H9 (cell line): ENCODE results near the gene ADNP2. TPM values are rescaled to one million over a fixed set of nuclear protein-coding genes. Genes with fewer than 3 reads are reported as not detected.

ENCODE experiments used
- DNase-seq: peaks from one replicate; pipeline ENCODE4 v3.0.0-alpha.2; 2017
- H2AFZ ChIP-seq: one replicate; pipeline ENCODE4 v1.6.1; 2013; ENCODE audit warnings: mild to moderate bottlenecking, low read length, control low read depth, moderate library complexity
- H2AK5ac ChIP-seq: 2 replicates; pipeline ENCODE4 v1.6.1; 2013; ENCODE audit warnings: low read length, control low read depth, mixed read lengths; ENCODE audit not compliant: insufficient read length
- H2BK120ac ChIP-seq: one replicate; pipeline ENCODE4 v1.6.1; 2013; ENCODE audit warnings: low read depth, mild to moderate bottlenecking, low read length, control low read depth, inconsistent platforms; ENCODE audit not compliant: poor library complexity, severe bottlenecking
- H2BK12ac ChIP-seq: 2 replicates; pipeline ENCODE4 v1.6.1; 2013; ENCODE audit warnings: low read length, control low read depth, mixed read lengths, low read depth; ENCODE audit not compliant: insufficient read length
- H2BK15ac ChIP-seq: 2 replicates; pipeline ENCODE4 v1.6.1; 2013; ENCODE audit warnings: low read depth, low read length, control low read depth
- H2BK20ac ChIP-seq: one replicate; pipeline ENCODE4 v1.6.1; 2013; ENCODE audit warnings: low read depth, mild to moderate bottlenecking, low read length, control low read depth, inconsistent platforms; ENCODE audit not compliant: poor library complexity, severe bottlenecking
- H2BK5ac ChIP-seq: 2 replicates; pipeline ENCODE4 v1.6.1; 2013; ENCODE audit warnings: low read length, control low read depth, mixed read lengths; ENCODE audit not compliant: insufficient read length
- H3K14ac ChIP-seq: 2 replicates; pipeline ENCODE4 v1.6.1; 2013; ENCODE audit warnings: low read length, control low read depth; ENCODE audit not compliant: insufficient read depth
- H3K18ac ChIP-seq: 2 replicates; pipeline ENCODE4 v1.6.1; 2013; ENCODE audit warnings: low read depth, mild to moderate bottlenecking, mixed read lengths, low read length, control low read depth; ENCODE audit not compliant: insufficient read length
- H3K23ac ChIP-seq: 2 replicates; pipeline ENCODE4 v1.6.1; 2013; ENCODE audit warnings: low read length, control low read depth, mixed read lengths, low read depth; ENCODE audit not compliant: insufficient read length
- H3K23me2 ChIP-seq: 2 replicates; pipeline ENCODE4 v1.6.1; 2013; ENCODE audit warnings: low read depth, mild to moderate bottlenecking, mixed read lengths, low read length, control low read depth; ENCODE audit not compliant: insufficient read length, poor library complexity, severe bottlenecking
- H3K27ac ChIP-seq: 2 replicates; pipeline ENCODE4 v1.5.1; 2013; ENCODE audit warnings: low read length, control low read depth, mixed read lengths, low read depth; ENCODE audit not compliant: insufficient read length
- H3K27me3 ChIP-seq: 2 replicates; pipeline ENCODE4 v1.6.1; 2013; ENCODE audit warnings: low read length, control low read depth, inconsistent platforms; ENCODE audit not compliant: insufficient read depth
- H3K4ac ChIP-seq: 2 replicates; pipeline ENCODE4 v1.6.1; 2013; ENCODE audit warnings: low read depth, mild to moderate bottlenecking, control low read depth, inconsistent platforms, low read length, moderate library complexity
- H3K4me1 ChIP-seq: 2 replicates; pipeline ENCODE4 v1.6.1; 2013; ENCODE audit warnings: low read length, control low read depth, inconsistent platforms; ENCODE audit not compliant: insufficient read depth
- H3K4me2 ChIP-seq: 2 replicates; pipeline ENCODE4 v1.6.1; 2013; ENCODE audit warnings: low read length, control low read depth, mixed read lengths; ENCODE audit not compliant: insufficient read length, insufficient read depth
- H3K56ac ChIP-seq: 2 replicates; pipeline ENCODE4 v1.6.1; 2013; ENCODE audit warnings: low read depth, mild to moderate bottlenecking, mixed read lengths, low read length, control low read depth; ENCODE audit not compliant: insufficient read length
- H3K79me1 ChIP-seq: 2 replicates; pipeline ENCODE4 v1.6.1; 2013; ENCODE audit warnings: low read depth, mild to moderate bottlenecking, moderate library complexity, low read length, control low read depth, inconsistent platforms; ENCODE audit not compliant: insufficient read depth, poor library complexity, severe bottlenecking
- H3K79me2 ChIP-seq: 2 replicates; pipeline ENCODE4 v1.6.1; 2013; ENCODE audit warnings: low read length, control low read depth, inconsistent platforms; ENCODE audit not compliant: insufficient read depth
- H3K9ac ChIP-seq: 2 replicates; pipeline ENCODE4 v1.6.1; 2013; ENCODE audit warnings: low read length, control low read depth, mixed read lengths; ENCODE audit not compliant: insufficient read length; ENCODE audit errors: extremely low read depth
- H3K9me3 ChIP-seq: one replicate; pipeline ENCODE4 v1.6.1; 2013; ENCODE audit warnings: low read depth, low read length, inconsistent platforms; ENCODE audit not compliant: control insufficient read depth
- H3T11ph ChIP-seq: one replicate; pipeline ENCODE4 v1.6.1; 2013; ENCODE audit warnings: mild to moderate bottlenecking, low read length, control low read depth, inconsistent platforms
- H4K20me1 ChIP-seq: one replicate; pipeline ENCODE4 v1.6.1; 2013; ENCODE audit not compliant: control insufficient read depth, insufficient read length, insufficient read depth
- H4K5ac ChIP-seq: 2 replicates; pipeline ENCODE4 v1.6.1; 2013; ENCODE audit warnings: low read depth, mild to moderate bottlenecking, mixed read lengths, low read length, control low read depth; ENCODE audit not compliant: insufficient read length
- H4K8ac ChIP-seq: replicated peaks from 2 replicates; pipeline ENCODE4 v1.6.1; 2013; ENCODE audit warnings: low read length, control low read depth, mixed read lengths, low read depth; ENCODE audit not compliant: insufficient read length
- H4K91ac ChIP-seq: 2 replicates; pipeline ENCODE4 v1.6.1; 2013; ENCODE audit warnings: low read depth, mild to moderate bottlenecking, moderate library complexity, mixed read lengths, low read length, control low read depth; ENCODE audit not compliant: insufficient read length
- H3K27ac Mint-ChIP-seq, 3 experiments: 2 replicates in 2 of 3; 3 replicates in 1 of 3; pipeline ENCODE4 v1.8.0; 2020 to 2021; ENCODE audit warnings: mixed read lengths in 3 of 3, mild to moderate bottlenecking in 1 of 3, moderate library complexity in 1 of 3
- H3K27me3 Mint-ChIP-seq: 2 replicates; pipeline ENCODE4 v1.8.0; 2021; ENCODE audit warnings: low read depth, mild to moderate bottlenecking, moderate library complexity, mixed read lengths
- H3K36me3 Mint-ChIP-seq, 3 experiments: 2 replicates in 2 of 3; 3 replicates in 1 of 3; pipeline ENCODE4 v1.8.0; 2020 to 2021; ENCODE audit warnings: low read depth in 3 of 3, mixed read lengths in 3 of 3; ENCODE audit not compliant: insufficient read depth in 1 of 3
- H3K4me1 Mint-ChIP-seq, 2 experiments: 2 replicates each; pipeline ENCODE4 v1.8.0; 2020; ENCODE audit warnings: mixed read lengths in 2 of 2
- H3K4me3 Mint-ChIP-seq, 2 experiments: 2 replicates in 1 of 2; 3 replicates in 1 of 2; pipeline ENCODE4 v1.8.0; 2020 to 2021; ENCODE audit warnings: mild to moderate bottlenecking in 2 of 2, mixed read lengths in 2 of 2, moderate library complexity in 1 of 2
- H3K9me3 Mint-ChIP-seq, 2 experiments: 2 replicates in 1 of 2; 3 replicates in 1 of 2; pipeline ENCODE4 v1.8.0; 2020; ENCODE audit warnings: mild to moderate bottlenecking in 2 of 2, mixed read lengths in 2 of 2, moderate library complexity in 1 of 2
- WGBS: extraction: QIAGEN DNeasy Blood & Tissue Kit; methylation state at CpG from one replicate; pipeline ENCODE4 v1.1.7; 2013; ENCODE audit warnings: missing lambda C conversion rate, low lambda C conversion rate, mixed read lengths; ENCODE audit not compliant: insufficient read length; ENCODE audit errors: extremely low coverage; 5-methylcytosine and 5-hydroxymethylcytosine counted together
- total RNA-seq: library from RNA; stranded (reverse); gene quantifications from 2 replicates; pipeline ENCODE4 v1.2.1, GENCODE V29; 2021
- TF ChIP-seq, protein P1 (sequence below): fragments of 200-600 bp; sonication (generic); conservative IDR thresholded peaks from 3 replicates; pipeline ENCODE4 v1.8.0; 2021; ENCODE audit warnings: antibody characterized with exemption, mild to moderate bottlenecking

The ADNP2 gene
- total RNA-seq, 1 experiment from 2014 or later, result 53.5 TPM

DNA sequence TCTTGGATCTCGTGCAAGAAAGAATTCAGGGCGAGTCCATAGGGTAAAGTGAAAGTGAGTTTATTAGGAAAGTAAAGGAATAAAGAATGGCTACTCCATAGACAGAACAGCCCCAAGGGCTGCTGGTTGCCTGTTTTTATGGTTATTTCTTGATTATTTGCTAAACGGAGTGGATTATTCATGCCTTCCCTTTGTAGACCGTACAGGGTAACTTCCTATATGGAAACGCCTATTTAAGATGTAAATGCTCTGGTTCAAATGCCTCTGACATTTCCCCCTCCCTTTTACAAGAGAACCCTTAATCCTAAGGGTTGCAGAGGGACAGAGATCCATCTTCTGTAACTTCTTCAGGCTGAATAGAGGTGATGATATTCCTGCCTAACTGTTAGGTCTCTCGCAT, 49.1 kb upstream of the ADNP2 start:
- H3K79me1 ChIP-seq, result no peaks in the 10 kb centered on the region
- H2AFZ ChIP-seq, result no peak overlapping the region
- no peak overlapping the region for H4K8ac ChIP-seq
- peaks cover 18% of the 10 kb centered on the region for H3K9me3 ChIP-seq
- Mint-ChIP-seq H3K27ac (no peak overlapping the region), H3K36me3 (peaks cover 16 to 46% (median 36%) of the 10 kb centered on the region in 3 experiments), H3K27me3 (peaks cover 6% of the 10 kb centered on the region), H3K4me1 (no peaks in the 10 kb centered on the region), H3K9me3 (peaks cover 66 to 72% of the 10 kb centered on the region in 2 experiments), H3K4me3 (no peak overlapping the region)
- no peak overlapping the region for H4K5ac ChIP-seq
- no peak overlapping the region for H3K56ac ChIP-seq
- no peaks in the 10 kb centered on the region for H3K23me2 ChIP-seq
- DNase-seq, result no peak
- H2BK5ac ChIP-seq, result no peak overlapping the region
- no peak overlapping the region for H2BK15ac ChIP-seq
- no peak overlapping the region for H2AK5ac ChIP-seq
- TF ChIP-seq, protein P1, sequence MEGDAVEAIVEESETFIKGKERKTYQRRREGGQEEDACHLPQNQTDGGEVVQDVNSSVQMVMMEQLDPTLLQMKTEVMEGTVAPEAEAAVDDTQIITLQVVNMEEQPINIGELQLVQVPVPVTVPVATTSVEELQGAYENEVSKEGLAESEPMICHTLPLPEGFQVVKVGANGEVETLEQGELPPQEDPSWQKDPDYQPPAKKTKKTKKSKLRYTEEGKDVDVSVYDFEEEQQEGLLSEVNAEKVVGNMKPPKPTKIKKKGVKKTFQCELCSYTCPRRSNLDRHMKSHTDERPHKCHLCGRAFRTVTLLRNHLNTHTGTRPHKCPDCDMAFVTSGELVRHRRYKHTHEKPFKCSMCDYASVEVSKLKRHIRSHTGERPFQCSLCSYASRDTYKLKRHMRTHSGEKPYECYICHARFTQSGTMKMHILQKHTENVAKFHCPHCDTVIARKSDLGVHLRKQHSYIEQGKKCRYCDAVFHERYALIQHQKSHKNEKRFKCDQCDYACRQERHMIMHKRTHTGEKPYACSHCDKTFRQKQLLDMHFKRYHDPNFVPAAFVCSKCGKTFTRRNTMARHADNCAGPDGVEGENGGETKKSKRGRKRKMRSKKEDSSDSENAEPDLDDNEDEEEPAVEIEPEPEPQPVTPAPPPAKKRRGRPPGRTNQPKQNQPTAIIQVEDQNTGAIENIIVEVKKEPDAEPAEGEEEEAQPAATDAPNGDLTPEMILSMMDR, result no peak
- H3K27ac ChIP-seq, result no peak overlapping the region
- H3T11ph ChIP-seq, result no peak overlapping the region
- H3K79me2 ChIP-seq, result no peaks in the 10 kb centered on the region
- no peak overlapping the region for H4K91ac ChIP-seq
- no peaks in the 10 kb centered on the region for H4K20me1 ChIP-seq
- no peak overlapping the region for H2BK120ac ChIP-seq
- no peak overlapping the region for H3K23ac ChIP-seq
- H3K4me1 ChIP-seq, result no peaks in the 10 kb centered on the region
- H3K9ac ChIP-seq, result no peak overlapping the region
- H3K4me2 ChIP-seq, result no peak overlapping the region
- no CpG with 5 or more reads among the region's 6 CpGs for WGBS
- no peak overlapping the region for H3K18ac ChIP-seq
- no peak overlapping the region for H2BK12ac ChIP-seq
- no peak overlapping the region for H2BK20ac ChIP-seq
- H3K4ac ChIP-seq, result no peak overlapping the region
- H3K14ac ChIP-seq, result no peak overlapping the region
- H3K27me3 ChIP-seq, result no peaks in the 10 kb centered on the region
